Neuron (in vitro differentiated cells): Measurements from ENCODE around the gene ARG1.
A peak's percentile ranks its signal among the peaks of the same experiment; 100 is the strongest.

Source experiments
- H2AFZ ChIP-seq: one replicate; pipeline ENCODE4 v1.6.1; 2013; ENCODE audit warnings: low read depth, mild to moderate bottlenecking, inconsistent platforms, low read length, moderate library complexity
- H3K27me3 ChIP-seq: one replicate; pipeline ENCODE4 v1.6.1; 2013; ENCODE audit warnings: low read length; ENCODE audit not compliant: insufficient read depth
- H3K36me3 ChIP-seq: one replicate; pipeline ENCODE4 v1.6.1; 2013; ENCODE audit warnings: low read length; ENCODE audit not compliant: insufficient read depth
- H3K4me1 ChIP-seq: one replicate; pipeline ENCODE4 v1.6.1; 2013; ENCODE audit warnings: low read length; ENCODE audit not compliant: insufficient read depth
- H3K4me3 ChIP-seq: 2 replicates; pipeline ENCODE4 v1.5.1; 2013; ENCODE audit warnings: mild to moderate bottlenecking, low read length, moderate library complexity
- H3K9me3 ChIP-seq: one replicate; pipeline ENCODE4 v1.6.1; 2013; ENCODE audit warnings: low read length

Gene ARG1

GRCh38 chr6:131597446-131597845, 24.4 kb downstream of the ARG1 start:
- H3K27me3 ChIP-seq: no peaks in the 10 kb centered on the region
- no peak overlapping the region for H3K4me3 ChIP-seq
- H2AFZ ChIP-seq: no peak overlapping the region
- H3K9me3 ChIP-seq: no peaks in the 10 kb centered on the region
- peaks cover 86% of the 10 kb centered on the region for H3K36me3 ChIP-seq
- H3K4me1 ChIP-seq: peaks cover 12% of the 10 kb centered on the region

- Histone ChIP-seq H2AFZ (no peak overlapping the region), H3K9me3 (no peaks in the 10 kb centered on the region), H3K36me3 (peaks cover 83% of the 10 kb centered on the region), H3K4me3 (no peak overlapping the region), H3K27me3 (no peaks in the 10 kb centered on the region), H3K4me1 (no peaks in the 10 kb centered on the region)
These were observed 27.7 kb downstream of the ARG1 start for GRCh38 chr6:131600716-131601115.

GRCh38 chr6:131602781-131603312, 29.8 kb downstream of the ARG1 start:
- Histone ChIP-seq H2AFZ (no peak overlapping the region), H3K9me3 (no peaks in the 10 kb centered on the region), H3K4me1 (no peaks in the 10 kb centered on the region), H3K36me3 (peaks cover 85% of the 10 kb centered on the region), H3K27me3 (no peaks in the 10 kb centered on the region), H3K4me3 (no peak overlapping the region)

GRCh38 chr6:131613296-131613925, 40.4 kb downstream of the ARG1 start:
- H3K4me3 ChIP-seq: no peak overlapping the region
- no peaks in the 10 kb centered on the region for H3K4me1 ChIP-seq
- no peak overlapping the region for H2AFZ ChIP-seq
- H3K27me3 ChIP-seq: no peaks in the 10 kb centered on the region
- no peaks in the 10 kb centered on the region for H3K9me3 ChIP-seq
- peaks cover 77% of the 10 kb centered on the region for H3K36me3 ChIP-seq

DNA sequence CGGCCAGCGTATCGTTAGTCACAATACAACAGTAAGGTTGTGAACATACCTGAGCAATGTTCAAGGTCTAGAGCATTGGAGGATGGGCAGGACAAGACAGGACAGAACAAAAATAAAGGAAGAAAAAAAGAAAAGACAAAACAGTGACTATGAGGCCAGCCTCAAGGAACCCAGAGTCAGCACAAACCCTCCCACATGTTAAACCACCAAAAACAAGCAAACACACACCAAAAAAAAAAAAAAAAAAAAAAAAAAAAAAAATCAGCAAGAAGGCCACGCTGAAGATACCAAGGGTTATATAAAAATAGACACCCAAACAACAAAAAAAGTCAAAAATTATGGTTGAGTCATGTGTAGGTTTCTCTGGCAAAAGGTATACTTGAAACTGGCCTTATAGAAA, 42.2 kb downstream of the ARG1 start:
- H3K4me3 ChIP-seq: no peak overlapping the region
- H2AFZ ChIP-seq: no peak overlapping the region
- peaks cover 76% of the 10 kb centered on the region for H3K36me3 ChIP-seq
- H3K27me3 ChIP-seq: no peaks in the 10 kb centered on the region
- no peaks in the 10 kb centered on the region for H3K9me3 ChIP-seq
- no peaks in the 10 kb centered on the region for H3K4me1 ChIP-seq

DNA sequence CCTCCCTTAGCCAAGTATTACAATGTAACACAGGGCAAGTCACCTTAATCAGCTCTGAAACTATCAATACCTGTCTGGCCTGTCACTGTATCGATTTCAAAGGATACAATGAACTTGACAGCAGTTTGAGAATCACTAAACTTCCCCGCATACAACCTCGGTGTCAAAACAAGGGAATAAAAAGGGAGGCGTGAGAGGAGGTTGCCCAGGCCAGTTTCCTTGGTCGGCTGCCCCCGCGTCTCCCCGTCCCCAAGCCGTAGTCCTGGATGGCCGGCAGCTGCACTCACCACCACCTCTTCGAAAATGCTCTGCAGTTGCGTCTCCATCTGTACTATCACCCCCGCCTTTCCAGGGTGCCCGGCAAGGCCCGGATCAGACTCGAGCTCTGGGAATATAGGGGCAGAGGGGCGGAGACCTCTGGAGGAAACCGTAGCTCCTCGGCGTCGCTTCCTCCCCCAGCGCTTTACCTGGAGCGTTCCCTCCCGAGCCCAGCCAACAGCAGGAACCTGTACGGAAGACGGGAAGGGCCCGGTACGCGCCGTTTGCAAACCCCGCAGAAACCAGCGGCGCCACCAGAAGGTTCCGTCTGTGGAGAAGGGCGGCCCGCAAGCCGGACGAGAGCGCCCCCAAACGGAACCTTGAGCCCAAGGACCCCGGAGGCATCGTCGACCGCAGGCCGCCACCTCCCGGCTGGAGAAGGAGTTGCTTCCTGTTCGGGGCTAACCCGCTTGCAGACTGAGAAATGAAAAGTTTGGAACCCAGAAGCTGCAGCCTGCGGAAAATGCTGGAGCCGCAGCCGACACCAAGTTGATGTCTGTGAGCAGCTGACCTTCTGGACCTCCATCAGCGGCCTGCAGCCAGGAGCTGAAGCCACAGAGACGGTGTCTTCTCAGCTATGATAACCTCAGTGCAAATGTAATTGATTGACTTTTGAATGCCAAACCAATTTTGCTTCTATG, 55.0 kb downstream of the ARG1 start, which contains the start of gene MED23:
Gene MED23, minus strand, starts transcription at position 519 of the 959 bp plus-strand sequence. Its CDS starts 193 bp downstream, at position 326.
- Histone ChIP-seq H3K4me1 (peaks cover 25% of the 10 kb centered on the region), H2AFZ (peak within 1 kb of the TSS; percentile 66), H3K27me3 (no peaks in the 10 kb centered on the region), H3K36me3 (peaks cover 29% of the 10 kb centered on the region), H3K9me3 (no peaks in the 10 kb centered on the region), H3K4me3 (peak within 1 kb of the TSS; percentile 61)

DNA sequence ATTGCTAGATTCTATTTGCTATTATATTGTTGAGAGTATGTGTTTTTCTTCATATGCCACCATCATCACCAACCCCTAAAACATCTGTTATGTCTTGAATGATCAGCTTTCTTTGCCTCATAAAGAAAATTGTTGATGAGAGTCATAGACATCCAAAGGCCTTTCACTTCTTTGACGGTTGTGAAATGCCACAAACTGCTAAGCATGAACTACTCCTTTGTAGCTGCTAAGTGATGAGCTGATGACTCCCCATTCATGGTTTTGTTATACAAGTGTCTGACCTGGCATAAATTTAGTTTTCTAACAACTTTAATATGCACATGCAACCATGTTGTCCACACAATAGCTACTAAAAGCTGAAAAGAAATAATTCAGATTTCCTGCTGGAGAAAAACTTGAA, 55.7 kb downstream of the ARG1 start:
- peak overlapping the region; percentile 61 for H3K4me3 ChIP-seq
- peaks cover 25% of the 10 kb centered on the region for H3K4me1 ChIP-seq
- H3K27me3 ChIP-seq: no peaks in the 10 kb centered on the region
- no peaks in the 10 kb centered on the region for H3K9me3 ChIP-seq
- H3K36me3 ChIP-seq: peaks cover 23% of the 10 kb centered on the region
- peak overlapping the region; percentile 66 for H2AFZ ChIP-seq

DNA sequence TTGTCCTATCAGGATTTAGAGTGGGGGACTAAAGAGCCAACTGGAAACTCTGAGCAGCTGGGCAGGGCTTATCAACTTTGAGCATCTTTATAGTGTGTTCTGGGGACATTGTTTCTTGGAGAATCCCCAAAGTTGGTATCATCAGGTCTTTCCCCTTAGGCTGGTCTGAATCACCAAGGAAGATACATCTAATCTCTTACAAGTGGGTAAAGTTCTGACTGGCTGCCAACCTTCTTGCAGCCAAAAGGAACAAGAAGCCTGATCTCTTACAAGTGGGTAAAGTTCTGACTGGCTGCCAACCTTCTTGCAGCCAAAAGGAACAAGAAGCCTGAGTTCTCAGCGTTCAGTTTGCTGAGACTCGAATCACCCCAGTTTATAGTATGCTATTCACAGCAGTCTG, 56.6 kb downstream of the ARG1 start:
- Histone ChIP-seq H3K4me1 (peaks cover 25% of the 10 kb centered on the region), H3K4me3 (no peak overlapping the region), H3K9me3 (no peaks in the 10 kb centered on the region), H3K36me3 (peaks cover 15% of the 10 kb centered on the region), H3K27me3 (no peaks in the 10 kb centered on the region), H2AFZ (no peak overlapping the region)

- no peaks in the 10 kb centered on the region for H3K36me3 ChIP-seq
- peaks cover 23% of the 10 kb centered on the region for H3K4me1 ChIP-seq
- no peak overlapping the region for H3K4me3 ChIP-seq
- H3K9me3 ChIP-seq: no peaks in the 10 kb centered on the region
- no peak overlapping the region for H2AFZ ChIP-seq
- H3K27me3 ChIP-seq: no peaks in the 10 kb centered on the region
These were observed 58.7 kb downstream of the ARG1 start for GRCh38 chr6:131631625-131632289.
